CD4-positive, alpha-beta T cell treated with Interleukin-4 for 4 hours (primary cell): ENCODE data around the gene HELT.
"Not testable (repeated sequence)": the region's sequence is repeated elsewhere in the genome, so short reads cannot be mapped to it uniquely, and the experiment has no call there.

Experiments used
- DNase-seq: peaks from one replicate; pipeline ENCODE4 v3.0.0-alpha.2; 2020

HELT gene

DNA sequence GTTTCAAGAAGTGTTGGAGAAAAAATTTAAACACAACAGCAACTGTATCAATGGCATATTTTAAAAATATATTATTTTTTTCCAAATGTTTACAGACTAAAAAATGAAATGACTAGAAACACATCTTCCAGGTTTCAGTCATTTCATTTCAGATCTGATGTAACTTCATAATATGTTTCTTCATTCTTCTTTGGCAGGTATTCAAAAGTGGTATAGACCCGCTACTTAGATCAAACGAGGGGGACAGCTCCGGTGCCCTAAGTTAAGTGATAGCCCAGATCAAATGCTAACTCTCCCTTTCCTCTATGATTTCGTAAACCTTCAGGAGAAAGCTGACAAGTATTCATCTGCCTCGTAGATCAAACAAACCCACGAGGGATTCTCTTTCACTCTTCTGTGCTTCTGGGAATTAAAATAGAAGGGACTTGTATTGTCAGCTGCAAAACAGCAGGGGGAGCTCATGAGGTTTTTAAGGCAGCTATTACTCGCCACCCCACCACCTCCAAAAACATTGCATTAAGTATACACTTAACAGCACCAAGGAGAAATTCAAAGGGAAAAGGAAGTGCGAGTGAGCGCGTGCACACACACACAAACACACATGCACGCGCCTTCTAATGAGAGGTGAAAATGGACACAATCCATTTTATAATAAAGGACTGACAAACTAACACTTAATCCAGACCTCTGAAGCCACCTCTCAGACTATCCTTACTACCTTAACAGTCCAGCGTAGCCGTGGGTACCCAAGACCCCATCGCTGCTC, 21.4 kb downstream of the HELT start:
- DNase-seq: peak; percentile 57

GRCh38 chr4:185040523-185040922, 22.2 kb downstream of the HELT start:
- DNase-seq: no peak

- DNase-seq: not testable (repeated sequence)
Measured at GRCh38 chr4:185050286-185050685, 32.0 kb downstream of the HELT start.

DNA sequence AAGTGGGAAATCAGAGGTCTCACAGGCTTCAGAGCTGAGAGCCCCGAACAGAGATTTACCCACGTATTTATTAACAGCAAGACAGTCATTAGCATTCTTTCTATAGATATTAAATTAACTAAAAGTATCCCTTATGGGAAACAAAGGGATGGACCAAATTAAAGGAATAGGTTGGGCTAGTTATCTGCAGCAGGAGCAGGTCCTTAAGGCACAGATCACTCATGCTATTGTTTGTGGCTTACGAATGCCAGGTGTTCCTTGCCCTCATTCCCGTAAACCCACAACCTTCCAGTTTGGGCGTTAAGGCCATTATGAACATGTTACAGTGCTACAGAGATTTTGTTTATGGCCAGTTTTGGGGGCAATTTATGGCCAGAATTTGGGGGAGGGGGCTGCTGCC, 33.0 kb downstream of the HELT start:
- not testable (repeated sequence) for DNase-seq

DNA sequence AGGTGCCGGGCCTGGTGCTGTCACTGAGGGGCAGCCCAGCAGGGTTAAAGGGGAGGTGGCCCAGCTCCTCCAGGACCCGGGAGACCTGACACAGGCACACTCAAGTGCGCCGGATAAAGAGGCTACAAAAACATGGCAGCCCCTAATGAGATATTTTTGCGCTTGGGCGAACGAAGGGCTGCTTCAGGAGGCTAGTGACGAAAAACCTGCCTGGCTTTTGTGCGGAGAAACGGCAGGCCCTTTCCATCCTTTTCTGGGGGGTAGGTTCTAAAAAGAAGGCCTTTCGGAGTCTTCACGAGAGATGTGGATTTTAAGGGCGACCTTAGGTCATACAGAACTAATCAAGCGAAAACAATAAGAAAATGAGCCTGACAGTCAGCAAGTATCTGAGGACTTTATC, 35.5 kb downstream of the HELT start:
- DNase-seq: no peak

- DNase-seq: no peak
Measured at GRCh38 chr4:185054272-185054671, 36.0 kb downstream of the HELT start.

- DNase-seq: no peak
Measured at GRCh38 chr4:185054886-185055285, 36.6 kb downstream of the HELT start.

- DNase-seq: no peak
Measured at GRCh38 chr4:185061610-185062009, 43.3 kb downstream of the HELT start.

DNA sequence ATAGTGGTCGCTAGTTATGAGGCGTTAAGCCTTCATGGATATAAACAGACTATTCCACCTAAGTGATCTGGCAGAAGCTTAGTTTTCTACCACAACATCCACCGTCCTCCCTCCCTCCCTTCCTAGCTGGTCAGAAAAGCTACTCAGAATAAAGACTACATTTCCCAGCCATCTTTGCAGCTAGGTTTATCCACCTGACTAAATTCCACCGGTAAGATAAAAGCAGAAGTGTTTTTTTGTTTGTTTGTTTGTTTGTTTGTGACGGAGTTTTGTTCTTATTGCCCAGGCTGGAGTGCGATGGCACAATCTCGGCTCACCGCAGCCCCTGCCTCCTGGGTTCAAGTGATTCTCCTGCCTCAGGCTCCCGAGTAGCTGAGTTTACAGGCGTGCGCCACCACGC, 44.3 kb downstream of the HELT start:
- no peak for DNase-seq

GRCh38 chr4:185066179-185066578, 47.9 kb downstream of the HELT start:
- DNase-seq: no peak

DNA sequence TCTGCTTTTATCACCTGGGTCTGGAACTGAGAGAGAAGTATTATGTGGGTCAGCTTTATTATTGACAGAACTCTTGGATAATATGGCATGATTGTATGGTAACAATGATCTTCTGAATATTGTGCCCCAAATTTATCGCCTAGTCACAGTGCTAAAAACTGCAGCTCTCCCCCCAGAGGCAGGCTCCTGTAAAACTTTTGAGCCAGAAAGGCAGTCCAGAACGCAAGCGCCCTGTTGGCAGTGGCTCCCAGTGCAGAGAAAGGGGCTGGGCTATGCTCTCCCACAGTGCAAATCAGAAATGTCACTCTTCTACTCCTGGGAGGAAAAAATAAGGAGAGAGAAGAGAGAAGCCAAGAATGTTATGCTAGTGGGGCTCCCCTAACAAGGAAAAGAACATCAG, 50.5 kb downstream of the HELT start:
- no peak for DNase-seq
